Peyer's patch (tissue), 4 donors: ENCODE data around the gene VCAM1.

Source experiments
- CTCF ChIP-seq, 6 experiments: fragments of 450-650 bp in 4 of 6; fragments of 200-600 bp in 2 of 6; sonication (generic) in 1 of 6; IDR thresholded peaks; one replicate each; pipeline ENCODE4 v1.5.1; 2017 to 2019; ENCODE audit warnings: antibody characterized with exemption in 6 of 6, mild to moderate bottlenecking in 3 of 6, moderate library complexity in 1 of 6
- POLR2A ChIP-seq, 2 donors: fragments of 450-650 bp; IDR thresholded peaks; one replicate each; pipeline ENCODE4 v1.5.1; 2017; ENCODE audit warnings: antibody characterized with exemption in 2 of 2, mild to moderate bottlenecking in 2 of 2, moderate library complexity in 2 of 2

GRCh38 chr1:100708476-100709062, 11.0 kb upstream of the VCAM1 start:
- TF ChIP-seq CTCF (IDR thresholded peaks at IDR 0.05): no peak
- no peak for TF ChIP-seq POLR2A (IDR thresholded peaks at IDR 0.05)
